MCF 10A (cell line): Measurements from ENCODE around the gene ITGA11. TPM values are rescaled to one million over a fixed set of nuclear protein-coding genes. Genes with fewer than 3 reads are reported as not detected.

Experiments used
- BruUV-seq: library from RNA; stranded (reverse); fragments of 400-500 nt; replicated peaks from 2 replicates; lab custom pipeline; 2021; lab: Mats Ljungman, UMichigan
- CTCF ChIA-PET: fragments of 300-600 bp; sonication (Branson Sonifier 250); formaldehyde crosslinking; extraction: SDS; loops from one replicate; lab custom pipeline; 2021; ENCODE audit warnings: antibody characterized with exemption, inconsistent platforms; lab: Yijun Ruan, JAX
- POLR2A ChIA-PET: fragments of 300-600, 350-650 bp; sonication (Branson Sonifier 250); formaldehyde crosslinking; extraction: SDS; loops from one replicate; lab custom pipeline; 2020; ENCODE audit warnings: antibody characterized with exemption, inconsistent platforms; lab: Yijun Ruan, JAX
- DNase-seq: peaks from one replicate; pipeline ENCODE4 v3.0.0-alpha.2; 2018; ENCODE audit not compliant: unreplicated experiment
- H3K27ac Mint-ChIP-seq: one replicate; pipeline ENCODE4 v1.8.0; 2022; ENCODE audit warnings: mild to moderate bottlenecking, low read depth, mixed read lengths; ENCODE audit not compliant: unreplicated experiment
- H3K27me3 Mint-ChIP-seq: one replicate; pipeline ENCODE4 v1.8.0; 2022; ENCODE audit warnings: mixed read lengths; ENCODE audit not compliant: insufficient read depth, unreplicated experiment
- H3K36me3 Mint-ChIP-seq: one replicate; pipeline ENCODE4 v1.8.0; 2022; ENCODE audit warnings: mild to moderate bottlenecking, moderate library complexity, mixed read lengths; ENCODE audit not compliant: insufficient read depth, unreplicated experiment
- H3K4me1 Mint-ChIP-seq: one replicate; pipeline ENCODE4 v1.8.0; 2022; ENCODE audit warnings: mixed read lengths; ENCODE audit not compliant: insufficient read depth, unreplicated experiment
- H3K4me3 Mint-ChIP-seq: one replicate; pipeline ENCODE4 v1.8.0; 2022; ENCODE audit warnings: mild to moderate bottlenecking, moderate library complexity, mixed read lengths; ENCODE audit not compliant: unreplicated experiment
- H3K9me3 Mint-ChIP-seq: one replicate; pipeline ENCODE4 v1.8.0; 2022; ENCODE audit warnings: mixed read lengths; ENCODE audit not compliant: unreplicated experiment
- CTCF ChIP-seq: fragments of 200-600 bp; IDR thresholded peaks from one replicate; pipeline ENCODE4 v1.8.0; 2022; ENCODE audit warnings: antibody characterized with exemption, mild to moderate bottlenecking; ENCODE audit not compliant: unreplicated experiment
- intact Hi-C: fragments of 100-400 bp; cut with micrococcal nuclease; formaldehyde crosslinking; loops from 2 replicates; pipeline ENCODE4 v1.14.1; 2022
- total RNA-seq: library from RNA; stranded (reverse); gene quantifications from 2 replicates; pipeline ENCODE4 v1.2.3, GENCODE V29; 2022

Gene ITGA11
- total RNA-seq, 1 experiment from 2014 or later, result 0.19 TPM

GRCh38 chr15:68264282-68264681, 167.7 kb downstream of the ITGA11 start:
- BruUV-seq, result no TSS peak
- peaks cover 6% of the 10 kb centered on the region for H3K36me3 Mint-ChIP-seq
- H3K4me3 Mint-ChIP-seq, result no peak overlapping the region
- H3K4me1 Mint-ChIP-seq, result peaks cover 13% of the 10 kb centered on the region
- H3K9me3 Mint-ChIP-seq, result no peaks in the 10 kb centered on the region
- TF ChIP-seq CTCF, result no peak
- ChIA-PET POLR2A (interaction anchor here (0.6 to 6.3 kb wide), 10 partner anchors 10 to 612 kb away, joined by 3 to 120 read pairs (median 6); partner anchors contain the start of gene FEM1B), CTCF (interaction anchor here (0.7 to 1.2 kb wide), 5 partner anchors 11 to 39 kb away, joined by 3 to 6 read pairs (median 4); no protein-coding TSS in a partner anchor)
- intact Hi-C loops, result no loop called here
- H3K27me3 Mint-ChIP-seq, result no peaks in the 10 kb centered on the region
- H3K27ac Mint-ChIP-seq, result no peak overlapping the region
- no peak for DNase-seq

- Mint-ChIP-seq H3K27ac (no peak overlapping the region), H3K36me3 (no peaks in the 10 kb centered on the region), H3K9me3 (no peaks in the 10 kb centered on the region), H3K27me3 (no peaks in the 10 kb centered on the region), H3K4me3 (no peak overlapping the region), H3K4me1 (peaks cover 8% of the 10 kb centered on the region)
- ChIA-PET POLR2A (interaction anchor here (0.6 to 6.3 kb wide), 5 partner anchors 8 to 102 kb away, joined by 3 to 120 read pairs (median 4); partner anchors contain the start of gene FEM1B), CTCF (interaction anchor here (0.5 to 1.0 kb wide), 3 partner anchors 9 to 43 kb away, joined by 3 to 5 read pairs (median 4); no protein-coding TSS in a partner anchor)
- no peak for TF ChIP-seq CTCF
- no TSS peak for BruUV-seq
- DNase-seq, result no peak
- intact Hi-C loops, result no loop called here
Observed at GRCh38 chr15:68262514-68263356, 169.2 kb downstream of the ITGA11 start.

GRCh38 chr15:68261980-68262379, 170.0 kb downstream of the ITGA11 start:
- Mint-ChIP-seq H3K4me3 (no peak overlapping the region), H3K9me3 (no peaks in the 10 kb centered on the region), H3K4me1 (peaks cover 5% of the 10 kb centered on the region), H3K27ac (no peak overlapping the region), H3K27me3 (no peaks in the 10 kb centered on the region), H3K36me3 (no peaks in the 10 kb centered on the region)
- DNase-seq, result no peak
- BruUV-seq, result no TSS peak
- TF ChIP-seq CTCF, result no peak
- ChIA-PET CTCF (interaction anchor here (0.5 to 0.7 kb wide), 2 partner anchors 9 to 44 kb away, joined by 4 to 7 read pairs; no protein-coding TSS in a partner anchor), POLR2A (interaction anchor here (0.9 to 6.3 kb wide), 2 partner anchors 9 to 16 kb away, joined by 4 to 120 read pairs; partner anchors contain the start of gene FEM1B)
- intact Hi-C loops, result no loop called here

- ChIA-PET CTCF (interaction anchor here (0.7 kb wide), 1 partner anchor 45 kb away, joined by 7 read pairs; no protein-coding TSS in a partner anchor), POLR2A (interaction anchor here (0.6 to 6.3 kb wide), 3 partner anchors 16 to 688 kb away, joined by 3 to 120 read pairs (median 3); partner anchors contain the start of gene FEM1B)
- intact Hi-C loops, result no loop called here
- no TSS peak for BruUV-seq
- Mint-ChIP-seq H3K4me3 (no peak overlapping the region), H3K4me1 (peaks cover 5% of the 10 kb centered on the region), H3K27ac (no peak overlapping the region), H3K9me3 (no peaks in the 10 kb centered on the region), H3K36me3 (no peaks in the 10 kb centered on the region), H3K27me3 (no peaks in the 10 kb centered on the region)
- TF ChIP-seq CTCF, result no peak
- DNase-seq, result no peak
Observed at GRCh38 chr15:68261241-68261640, 170.7 kb downstream of the ITGA11 start.
